Stimulated activated CD8-positive, alpha-beta memory T cell treated with anti-CD3 and anti-CD28 coated beads, Interleukin-15, amount 100 ng/mL, for 1 hour (primary cell): Measurements from ENCODE around the gene UPB1.

Source experiments
- DNase-seq: peaks from one replicate; pipeline ENCODE4 v3.0.0-alpha.2; 2020; ENCODE audit warnings: low read depth

UPB1 gene

GRCh38 chr22:24565077-24565476 is 69.9 kb downstream of the UPB1 start:
- no peak for DNase-seq

DNA sequence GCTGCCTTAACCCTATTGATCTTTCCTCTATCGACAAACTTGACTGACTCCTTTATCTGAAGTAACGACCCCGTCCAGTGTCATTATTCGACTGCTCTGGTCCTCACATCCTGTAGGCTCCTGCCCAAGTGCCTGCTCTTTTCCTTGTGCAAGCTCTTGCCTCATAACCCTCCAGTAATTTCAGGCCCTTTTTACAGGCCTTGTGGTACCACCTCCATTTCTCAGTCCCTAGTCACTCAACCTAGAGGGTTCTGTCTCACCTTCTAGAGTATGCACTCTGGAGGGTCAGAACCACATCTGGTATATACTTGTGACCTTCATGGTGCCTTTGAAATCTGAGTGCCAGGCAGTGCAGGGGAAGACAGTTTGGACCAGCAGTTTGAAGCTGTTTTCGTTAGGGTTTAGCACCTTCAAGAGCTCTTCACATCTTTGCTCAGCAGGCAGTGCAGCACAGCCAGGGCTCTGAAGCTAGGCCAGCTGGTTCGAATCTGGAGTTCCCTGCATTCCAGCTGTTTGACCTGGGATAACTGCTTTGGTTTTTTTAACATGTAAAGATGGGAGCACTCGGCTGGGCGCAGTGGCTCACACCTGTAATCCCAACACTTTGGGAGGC is 71.9 kb downstream of the UPB1 start:
- no peak for DNase-seq

DNA sequence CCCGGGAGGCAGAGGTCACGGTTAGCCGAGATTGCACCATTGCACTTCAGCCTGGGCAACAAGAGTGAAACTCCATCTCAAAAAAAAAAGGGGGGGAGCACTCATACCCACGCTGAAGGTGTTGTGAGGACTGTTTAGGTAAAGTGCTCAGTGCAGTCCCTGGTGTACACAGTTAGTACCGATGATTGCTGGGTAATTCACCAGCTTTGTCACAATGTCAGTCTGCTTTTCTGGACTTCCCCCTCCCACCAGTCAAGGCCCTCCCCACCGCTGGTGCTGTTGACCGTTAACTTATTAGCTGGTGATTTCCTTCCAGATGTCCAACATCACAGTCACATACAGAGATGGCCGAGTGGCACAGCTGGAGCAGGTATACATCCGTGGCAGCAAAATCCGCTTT is 72.5 kb downstream of the UPB1 start:
- DNase-seq, result no peak

DNA sequence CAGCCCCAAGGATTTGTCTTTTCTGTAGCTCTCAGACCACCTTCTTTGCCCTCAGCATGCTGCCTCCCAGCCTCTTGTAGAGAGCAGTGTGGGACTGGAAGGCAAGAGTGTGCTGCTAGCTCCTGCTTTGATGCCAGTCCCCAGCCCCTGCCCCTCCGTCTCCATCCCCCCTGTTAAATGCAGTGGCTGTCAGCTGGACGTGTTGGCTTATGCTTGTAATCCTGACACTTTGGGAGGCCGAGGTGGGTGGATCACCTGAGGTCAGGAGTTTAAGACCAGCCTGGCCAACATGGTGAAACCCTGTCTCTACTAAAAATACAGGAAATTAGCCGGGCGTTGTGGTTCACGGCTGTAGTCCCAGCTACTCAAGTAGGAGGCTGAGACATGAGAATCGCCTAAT is 76.1 kb downstream of the UPB1 start:
- DNase-seq, result no peak

DNA sequence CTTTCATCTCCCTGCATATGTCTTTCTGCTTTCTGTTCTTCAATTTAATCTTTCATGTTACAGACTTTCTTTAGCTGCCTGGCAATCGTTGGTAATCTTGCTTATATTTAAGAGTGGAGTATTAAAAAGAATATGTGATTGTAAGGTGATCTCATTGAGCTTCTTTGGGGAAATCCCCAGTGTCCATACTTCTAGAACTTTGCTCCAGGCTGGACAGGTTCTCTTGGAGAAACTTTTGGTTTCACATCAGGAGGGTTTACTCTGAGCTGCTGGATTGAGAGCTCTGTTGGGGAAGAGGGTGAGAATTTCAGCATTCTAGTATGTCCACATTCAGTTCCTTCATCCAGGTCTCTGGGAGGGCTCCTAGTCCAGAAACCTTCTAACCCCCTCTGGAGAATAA is 81.6 kb downstream of the UPB1 start:
- DNase-seq, result no peak
